ENCODE data around the gene PPP3CA.

DNA sequence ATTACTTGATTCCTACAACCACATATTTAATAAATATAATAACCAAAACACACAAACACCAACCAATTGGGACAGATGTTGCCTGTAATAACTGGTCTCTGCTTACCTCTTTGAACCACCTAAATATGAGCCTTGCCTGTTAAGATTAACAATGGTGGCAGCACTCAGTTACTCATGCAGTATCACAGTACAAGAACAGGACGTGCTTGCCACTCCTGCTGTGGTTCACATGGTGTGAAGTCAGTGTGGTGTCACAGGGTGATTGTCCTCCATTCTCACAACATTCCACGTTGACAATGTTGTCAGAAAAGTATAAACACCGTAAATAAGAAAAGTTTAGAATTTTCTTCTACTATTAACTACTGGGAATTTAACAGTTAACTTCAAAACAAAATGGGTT is 365.0 kb downstream of the PPP3CA start:
- no peak for TF ChIP-seq POLR2A (IDR thresholded peaks at IDR 0.05)
- no peak for TF ChIP-seq CTCF (IDR thresholded peaks at IDR 0.05)

All from lower leg skin (tissue), 3 donors.